COLO829 (cell line): Measurements from ENCODE around the gene RPL19.
"Not testable (repeated sequence)": the region's sequence is repeated elsewhere in the genome, so short reads cannot be mapped to it uniquely, and the experiment has no call there.

ENCODE experiments used
- DNase-seq: peaks from one replicate; pipeline ENCODE4 v3.0.0; 2012; ENCODE audit warnings: low spot score

The RPL19 gene

GRCh38 chr17:39200070-39200879 lies at the start of gene RPL19:
TSS of gene RPL19 (plus strand) at chr17:39200283. CDS start at chr17:39200345, 62 bp downstream.
- peak; percentile 92 for DNase-seq

- DNase-seq: no peak
Observed at GRCh38 chr17:39150795-39151149, 49.3 kb upstream of the RPL19 start.

GRCh38 chr17:39151150-39151942 lies 48.7 kb upstream of the RPL19 start, which contains the start of gene PLXDC1:
TSS of gene PLXDC1 (minus strand) at chr17:39151637. CDS start at chr17:39151437, 200 bp downstream.
- no peak for DNase-seq

GRCh38 chr17:39151943-39152818 lies 47.9 kb upstream of the RPL19 start:
- no peak for DNase-seq

- peak; percentile 85 for DNase-seq
Observed at GRCh38 chr17:39153599-39154051, 46.5 kb upstream of the RPL19 start.

- DNase-seq: no peak
Observed at GRCh38 chr17:39155654-39156053, 44.4 kb upstream of the RPL19 start.

GRCh38 chr17:39156491-39156890 lies 43.6 kb upstream of the RPL19 start:
- DNase-seq: no peak

- no peak for DNase-seq
Observed at GRCh38 chr17:39158623-39159022, 41.5 kb upstream of the RPL19 start.

- no peak for DNase-seq
Observed at GRCh38 chr17:39161962-39162361, 38.1 kb upstream of the RPL19 start.

- DNase-seq: peak; percentile 79
Observed at GRCh38 chr17:39164675-39165143, 35.4 kb upstream of the RPL19 start.

- no peak for DNase-seq
Observed at GRCh38 chr17:39165178-39165840, 34.8 kb upstream of the RPL19 start.

GRCh38 chr17:39165841-39166349 lies 34.2 kb upstream of the RPL19 start, which contains the start of gene ARL5C:
TSS of gene ARL5C (minus strand) at chr17:39166161. CDS start at chr17:39165760, 401 bp downstream.
- no peak for DNase-seq

GRCh38 chr17:39166437-39167335 lies 33.4 kb upstream of the RPL19 start:
- no peak for DNase-seq

- DNase-seq: no peak
Observed at GRCh38 chr17:39167476-39167875, 32.6 kb upstream of the RPL19 start.

- not testable (repeated sequence) for DNase-seq
Observed at GRCh38 chr17:39168503-39168902, 31.6 kb upstream of the RPL19 start.

GRCh38 chr17:39169101-39169500 lies 31.0 kb upstream of the RPL19 start:
- no peak for DNase-seq

- no peak for DNase-seq
Observed at GRCh38 chr17:39169518-39169917, 30.6 kb upstream of the RPL19 start.

- DNase-seq: no peak
Observed at GRCh38 chr17:39170109-39170508, 30.0 kb upstream of the RPL19 start.

- no peak for DNase-seq
Observed at GRCh38 chr17:39170558-39170957, 29.5 kb upstream of the RPL19 start.

- no peak for DNase-seq
Observed at GRCh38 chr17:39171933-39172332, 28.1 kb upstream of the RPL19 start.
